T follicular helper cell (primary cell): ENCODE data around the gene FMO3.

Experiments
- DNase-seq: peaks from one replicate; pipeline ENCODE4 v3.0.0-alpha.2; 2020; ENCODE audit warnings: low read depth

Gene FMO3

GRCh38 chr1:171159148-171159547 lies 68.4 kb downstream of the FMO3 start:
- DNase-seq = no peak

DNA sequence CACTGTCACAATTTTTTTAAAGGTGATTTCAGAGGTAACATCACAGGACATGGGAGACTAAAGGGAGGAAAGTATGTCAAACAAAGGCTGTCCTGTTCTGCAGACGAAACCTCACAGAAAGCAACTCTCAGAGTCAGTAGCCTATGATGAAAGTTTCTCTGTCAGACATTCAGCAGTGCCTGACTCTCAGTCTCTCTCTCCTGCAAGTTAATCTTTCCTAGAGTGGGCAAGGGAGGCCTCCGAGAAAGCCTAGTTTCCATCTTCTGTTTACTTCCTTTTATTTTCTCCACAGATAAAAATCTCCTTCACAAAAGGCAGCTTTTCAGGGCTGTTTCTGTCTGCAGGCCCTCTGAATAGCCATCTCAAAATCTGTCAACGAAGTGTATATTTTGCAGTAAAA lies 69.5 kb downstream of the FMO3 start:
- DNase-seq = no peak

DNA sequence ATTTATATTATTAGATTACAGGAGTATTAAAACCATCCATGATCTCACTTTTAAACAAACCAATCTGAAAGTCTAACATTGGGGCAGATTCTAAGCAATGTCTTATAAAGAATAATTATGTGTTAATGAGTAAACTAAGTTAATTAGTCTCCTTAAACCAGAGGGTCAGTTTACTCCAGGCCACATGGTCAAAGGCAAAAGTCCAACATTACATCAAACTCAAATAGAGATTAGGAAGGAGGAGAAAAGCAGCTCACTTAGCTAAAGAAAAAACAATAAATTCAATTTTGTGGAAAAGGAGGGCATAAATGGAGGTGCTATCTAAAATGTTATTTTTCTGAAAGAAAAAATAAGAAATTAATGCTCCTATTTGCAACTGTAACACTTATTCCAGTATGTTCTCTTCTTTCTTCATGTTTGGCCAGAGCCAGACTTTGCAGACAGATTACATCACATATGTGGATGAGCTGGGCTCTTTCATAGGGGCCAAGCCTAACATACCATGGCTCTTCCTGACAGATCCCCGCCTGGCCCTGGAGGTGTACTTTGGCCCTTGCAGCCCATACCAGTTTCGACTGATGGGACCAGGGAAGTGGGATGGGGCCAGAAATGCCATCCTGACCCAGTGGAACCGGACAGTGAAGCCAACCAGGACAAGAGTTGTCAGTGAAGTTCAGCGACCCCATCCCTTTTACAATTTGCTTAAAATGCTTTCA lies 70.1 kb downstream of the FMO3 start:
- DNase-seq = no peak

GRCh38 chr1:171161431-171161830 lies 70.7 kb downstream of the FMO3 start:
- DNase-seq = no peak

- DNase-seq = no peak
These were observed 75.7 kb downstream of the FMO3 start for GRCh38 chr1:171166361-171166760.
